Measurements from ENCODE around the gene EIF1AY. TPM values are rescaled to one million over a fixed set of nuclear protein-coding genes. Genes with fewer than 3 reads are reported as not detected.

EIF1AY gene
- total and polyA plus RNA-seq, 2 of the 13 experiments (the other 11 are each of a cell fraction or from before 2014, with no cell fraction given) = 20.9 to 53.2 TPM

DNA sequence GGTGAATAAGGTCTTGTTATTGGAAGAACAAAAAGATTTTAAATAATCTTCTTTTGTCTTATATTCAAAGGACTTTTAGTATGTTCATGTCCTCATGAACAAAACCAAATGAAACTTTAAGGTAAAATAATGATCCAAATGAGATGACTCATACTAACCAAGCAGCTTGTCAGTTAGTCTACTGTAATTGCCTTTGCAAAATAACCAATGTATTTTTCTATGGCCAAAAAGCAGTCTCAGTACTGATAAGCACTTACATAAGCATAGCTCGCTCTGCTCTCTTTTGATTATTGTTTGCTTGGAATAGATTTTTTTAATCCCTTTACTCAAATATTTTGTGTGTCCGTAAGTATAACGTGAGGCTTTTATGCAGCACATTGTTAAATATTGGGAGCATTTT is 4.3 kb upstream of the EIF1AY start (continued):
- TF ChIP-seq, protein P1, sequence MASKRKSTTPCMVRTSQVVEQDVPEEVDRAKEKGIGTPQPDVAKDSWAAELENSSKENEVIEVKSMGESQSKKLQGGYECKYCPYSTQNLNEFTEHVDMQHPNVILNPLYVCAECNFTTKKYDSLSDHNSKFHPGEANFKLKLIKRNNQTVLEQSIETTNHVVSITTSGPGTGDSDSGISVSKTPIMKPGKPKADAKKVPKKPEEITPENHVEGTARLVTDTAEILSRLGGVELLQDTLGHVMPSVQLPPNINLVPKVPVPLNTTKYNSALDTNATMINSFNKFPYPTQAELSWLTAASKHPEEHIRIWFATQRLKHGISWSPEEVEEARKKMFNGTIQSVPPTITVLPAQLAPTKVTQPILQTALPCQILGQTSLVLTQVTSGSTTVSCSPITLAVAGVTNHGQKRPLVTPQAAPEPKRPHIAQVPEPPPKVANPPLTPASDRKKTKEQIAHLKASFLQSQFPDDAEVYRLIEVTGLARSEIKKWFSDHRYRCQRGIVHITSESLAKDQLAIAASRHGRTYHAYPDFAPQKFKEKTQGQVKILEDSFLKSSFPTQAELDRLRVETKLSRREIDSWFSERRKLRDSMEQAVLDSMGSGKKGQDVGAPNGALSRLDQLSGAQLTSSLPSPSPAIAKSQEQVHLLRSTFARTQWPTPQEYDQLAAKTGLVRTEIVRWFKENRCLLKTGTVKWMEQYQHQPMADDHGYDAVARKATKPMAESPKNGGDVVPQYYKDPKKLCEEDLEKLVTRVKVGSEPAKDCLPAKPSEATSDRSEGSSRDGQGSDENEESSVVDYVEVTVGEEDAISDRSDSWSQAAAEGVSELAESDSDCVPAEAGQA (IDR thresholded peaks at IDR 0.05; ENCODE audit: low read depth) = no peak
- TF ChIP-seq, protein P1 (CRISPR knock-in tag; IDR thresholded peaks at IDR 0.05; ENCODE audit: borderline replicate concordance) = no peak
- TF ChIP-seq, protein P2, sequence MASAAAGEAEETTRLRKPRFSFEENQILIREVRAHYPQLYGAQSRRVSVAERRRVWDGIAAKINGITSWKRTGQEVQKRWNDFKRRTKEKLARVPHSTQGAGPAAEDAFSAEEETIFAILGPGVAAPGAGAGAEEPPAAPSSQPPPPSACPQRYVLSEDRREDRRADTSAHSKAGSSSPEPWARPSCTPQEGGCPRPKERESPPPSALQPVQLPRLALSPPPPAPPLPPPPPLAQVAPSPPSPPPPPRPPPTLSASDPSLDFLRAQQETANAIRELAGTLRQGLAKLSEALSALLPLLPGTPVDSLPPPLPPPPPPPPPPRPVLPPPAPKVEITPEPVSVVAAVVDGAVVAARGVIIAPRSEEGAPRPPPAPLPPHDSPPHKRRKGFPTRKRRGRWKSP (CRISPR knock-in tag; IDR thresholded peaks at IDR 0.05) = no peak
- TF ChIP-seq NCOA2 (CRISPR knock-in tag; IDR thresholded peaks at IDR 0.05) (no peak), ZNF777 (CRISPR knock-in tag; IDR thresholded peaks at IDR 0.05) (no peak), ZNF788 (CRISPR knock-in tag; IDR thresholded peaks at IDR 0.05; ENCODE audit: borderline replicate concordance) (no peak), LCORL (IDR thresholded peaks at IDR 0.05) (no peak), LCORL (CRISPR knock-in tag; IDR thresholded peaks at IDR 0.05) (no peak), TCF7L2 (IDR thresholded peaks at IDR 0.05; ENCODE audit: low read depth, low read length) (no peak), ZFYVE20 (CRISPR knock-in tag; IDR thresholded peaks at IDR 0.05; ENCODE audit: borderline replicate concordance, low read depth) (no peak)
- TF ChIP-seq, protein P3, sequence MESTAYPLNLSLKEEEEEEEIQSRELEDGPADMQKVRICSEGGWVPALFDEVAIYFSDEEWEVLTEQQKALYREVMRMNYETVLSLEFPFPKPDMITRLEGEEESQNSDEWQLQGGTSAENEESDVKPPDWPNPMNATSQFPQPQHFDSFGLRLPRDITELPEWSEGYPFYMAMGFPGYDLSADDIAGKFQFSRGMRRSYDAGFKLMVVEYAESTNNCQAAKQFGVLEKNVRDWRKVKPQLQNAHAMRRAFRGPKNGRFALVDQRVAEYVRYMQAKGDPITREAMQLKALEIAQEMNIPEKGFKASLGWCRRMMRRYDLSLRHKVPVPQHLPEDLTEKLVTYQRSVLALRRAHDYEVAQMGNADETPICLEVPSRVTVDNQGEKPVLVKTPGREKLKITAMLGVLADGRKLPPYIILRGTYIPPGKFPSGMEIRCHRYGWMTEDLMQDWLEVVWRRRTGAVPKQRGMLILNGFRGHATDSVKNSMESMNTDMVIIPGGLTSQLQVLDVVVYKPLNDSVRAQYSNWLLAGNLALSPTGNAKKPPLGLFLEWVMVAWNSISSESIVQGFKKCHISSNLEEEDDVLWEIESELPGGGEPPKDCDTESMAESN (CRISPR knock-in tag; conservative IDR thresholded peaks at IDR 0.05) = no peak
- TF ChIP-seq, protein P4, sequence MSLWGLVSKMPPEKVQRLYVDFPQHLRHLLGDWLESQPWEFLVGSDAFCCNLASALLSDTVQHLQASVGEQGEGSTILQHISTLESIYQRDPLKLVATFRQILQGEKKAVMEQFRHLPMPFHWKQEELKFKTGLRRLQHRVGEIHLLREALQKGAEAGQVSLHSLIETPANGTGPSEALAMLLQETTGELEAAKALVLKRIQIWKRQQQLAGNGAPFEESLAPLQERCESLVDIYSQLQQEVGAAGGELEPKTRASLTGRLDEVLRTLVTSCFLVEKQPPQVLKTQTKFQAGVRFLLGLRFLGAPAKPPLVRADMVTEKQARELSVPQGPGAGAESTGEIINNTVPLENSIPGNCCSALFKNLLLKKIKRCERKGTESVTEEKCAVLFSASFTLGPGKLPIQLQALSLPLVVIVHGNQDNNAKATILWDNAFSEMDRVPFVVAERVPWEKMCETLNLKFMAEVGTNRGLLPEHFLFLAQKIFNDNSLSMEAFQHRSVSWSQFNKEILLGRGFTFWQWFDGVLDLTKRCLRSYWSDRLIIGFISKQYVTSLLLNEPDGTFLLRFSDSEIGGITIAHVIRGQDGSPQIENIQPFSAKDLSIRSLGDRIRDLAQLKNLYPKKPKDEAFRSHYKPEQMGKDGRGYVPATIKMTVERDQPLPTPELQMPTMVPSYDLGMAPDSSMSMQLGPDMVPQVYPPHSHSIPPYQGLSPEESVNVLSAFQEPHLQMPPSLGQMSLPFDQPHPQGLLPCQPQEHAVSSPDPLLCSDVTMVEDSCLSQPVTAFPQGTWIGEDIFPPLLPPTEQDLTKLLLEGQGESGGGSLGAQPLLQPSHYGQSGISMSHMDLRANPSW (CRISPR knock-in tag; IDR thresholded peaks at IDR 0.05; ENCODE audit: borderline replicate concordance) = no peak
- TF ChIP-seq, protein P5, sequence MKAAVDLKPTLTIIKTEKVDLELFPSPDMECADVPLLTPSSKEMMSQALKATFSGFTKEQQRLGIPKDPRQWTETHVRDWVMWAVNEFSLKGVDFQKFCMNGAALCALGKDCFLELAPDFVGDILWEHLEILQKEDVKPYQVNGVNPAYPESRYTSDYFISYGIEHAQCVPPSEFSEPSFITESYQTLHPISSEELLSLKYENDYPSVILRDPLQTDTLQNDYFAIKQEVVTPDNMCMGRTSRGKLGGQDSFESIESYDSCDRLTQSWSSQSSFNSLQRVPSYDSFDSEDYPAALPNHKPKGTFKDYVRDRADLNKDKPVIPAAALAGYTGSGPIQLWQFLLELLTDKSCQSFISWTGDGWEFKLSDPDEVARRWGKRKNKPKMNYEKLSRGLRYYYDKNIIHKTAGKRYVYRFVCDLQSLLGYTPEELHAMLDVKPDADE (CRISPR knock-in tag; IDR thresholded peaks at IDR 0.05) = no peak
- TF ChIP-seq, protein P6, sequence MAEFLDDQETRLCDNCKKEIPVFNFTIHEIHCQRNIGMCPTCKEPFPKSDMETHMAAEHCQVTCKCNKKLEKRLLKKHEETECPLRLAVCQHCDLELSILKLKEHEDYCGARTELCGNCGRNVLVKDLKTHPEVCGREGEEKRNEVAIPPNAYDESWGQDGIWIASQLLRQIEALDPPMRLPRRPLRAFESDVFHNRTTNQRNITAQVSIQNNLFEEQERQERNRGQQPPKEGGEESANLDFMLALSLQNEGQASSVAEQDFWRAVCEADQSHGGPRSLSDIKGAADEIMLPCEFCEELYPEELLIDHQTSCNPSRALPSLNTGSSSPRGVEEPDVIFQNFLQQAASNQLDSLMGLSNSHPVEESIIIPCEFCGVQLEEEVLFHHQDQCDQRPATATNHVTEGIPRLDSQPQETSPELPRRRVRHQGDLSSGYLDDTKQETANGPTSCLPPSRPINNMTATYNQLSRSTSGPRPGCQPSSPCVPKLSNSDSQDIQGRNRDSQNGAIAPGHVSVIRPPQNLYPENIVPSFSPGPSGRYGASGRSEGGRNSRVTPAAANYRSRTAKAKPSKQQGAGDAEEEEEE (CRISPR knock-in tag; IDR thresholded peaks at IDR 0.05; ENCODE audit: borderline replicate concordance) = no peak

All from HepG2 (cell line).